ENCODE results near the gene RICTOR.

The RICTOR gene

GRCh38 chr5:38923661-38924451, 150.3 kb downstream of the RICTOR start:
- TF ChIP-seq FOXA1 (IDR thresholded peaks at IDR 0.05), result no peak
- no peak for TF ChIP-seq L3MBTL2 (conservative IDR thresholded peaks at IDR 0.05)
- no peak for TF ChIP-seq TARDBP (IDR thresholded peaks at IDR 0.05)
- no peak for TF ChIP-seq ELF4 (IDR thresholded peaks at IDR 0.05)
- no peak for TF ChIP-seq LEF1 (IDR thresholded peaks at IDR 0.05; ENCODE audit: borderline replicate concordance)
- TF ChIP-seq BHLHE40 (IDR thresholded peaks at IDR 0.05; ENCODE audit: borderline replicate concordance), result no peak
- ChIA-PET CTCF (interaction anchor here (0.6 to 0.7 kb wide), 2 partner anchors 501 to 660 kb away, joined by 3 read pairs; no protein-coding TSS in a partner anchor), POLR2A (no interaction called here)
- no peak for DNase-seq (ENCODE audit: extremely low spot score)

GRCh38 chr5:38922199-38922598, 152.0 kb downstream of the RICTOR start:
- DNase-seq (ENCODE audit: extremely low spot score), result peak; percentile 75
- CTCF ChIA-PET, result interaction anchor here (0.5 to 1.6 kb wide), 6 partner anchors 15 to 720 kb away, joined by 3 to 5 read pairs (median 3); no protein-coding TSS in a partner anchor
- POLR2A ChIA-PET, result no interaction called here
- TF ChIP-seq PKNOX1 (IDR thresholded peaks at IDR 0.05) (no peak), FOXA1 (IDR thresholded peaks at IDR 0.05) (no peak), LEF1 (IDR thresholded peaks at IDR 0.05; ENCODE audit: borderline replicate concordance) (no peak), NFRKB (IDR thresholded peaks at IDR 0.05) (no peak), L3MBTL2 (conservative IDR thresholded peaks at IDR 0.05) (no peak), SUZ12 (IDR thresholded peaks at IDR 0.05) (no peak), HDGF (IDR thresholded peaks at IDR 0.05; ENCODE audit: borderline replicate concordance) (no peak), FOXM1 (IDR thresholded peaks at IDR 0.05; ENCODE audit: borderline replicate concordance) (no peak), BHLHE40 (IDR thresholded peaks at IDR 0.05; ENCODE audit: borderline replicate concordance) (no peak), FOXK2 (IDR thresholded peaks at IDR 0.05) (no peak), ELF4 (IDR thresholded peaks at IDR 0.05) (no peak), CTBP1 (IDR thresholded peaks at IDR 0.05; ENCODE audit: borderline replicate concordance) (no peak), ARNT (IDR thresholded peaks at IDR 0.05) (no peak), SP1 (IDR thresholded peaks at IDR 0.05) (no peak), TARDBP (IDR thresholded peaks at IDR 0.05) (no peak)

GRCh38 chr5:38921174-38921573, 153.0 kb downstream of the RICTOR start:
- ChIA-PET POLR2A (no interaction called here), CTCF (interaction anchor here (1.2 to 1.6 kb wide), 3 partner anchors 16 to 479 kb away, joined by 3 to 5 read pairs (median 5); no protein-coding TSS in a partner anchor)
- TF ChIP-seq SUZ12 (IDR thresholded peaks at IDR 0.05) (no peak), ZNF384 (IDR thresholded peaks at IDR 0.05) (no peak), NFRKB (IDR thresholded peaks at IDR 0.05) (no peak), ARNT (IDR thresholded peaks at IDR 0.05) (no peak), FOXA1 (IDR thresholded peaks at IDR 0.05) (no peak)
- DNase-seq (ENCODE audit: extremely low spot score), result no peak

- POLR2A ChIA-PET, result no interaction called here
- TF ChIP-seq FOXM1 (IDR thresholded peaks at IDR 0.05; ENCODE audit: borderline replicate concordance) (no peak), L3MBTL2 (conservative IDR thresholded peaks at IDR 0.05) (no peak), TARDBP (IDR thresholded peaks at IDR 0.05) (no peak), BHLHE40 (IDR thresholded peaks at IDR 0.05; ENCODE audit: borderline replicate concordance) (no peak), FOXK2 (IDR thresholded peaks at IDR 0.05) (no peak)
- DNase-seq (ENCODE audit: extremely low spot score), result no peak
- CTCF ChIA-PET, result no interaction called here
Observed at GRCh38 chr5:38916802-38917201, 157.4 kb downstream of the RICTOR start.

GRCh38 chr5:38913714-38914113, 160.5 kb downstream of the RICTOR start:
- no peak for DNase-seq (ENCODE audit: extremely low spot score)
- POLR2A ChIA-PET, result no interaction called here
- CTCF ChIA-PET, result interaction anchor here (0.7 kb wide), 1 partner anchor 497 kb away, joined by 3 read pairs; no protein-coding TSS in a partner anchor
- no peak for TF ChIP-seq BHLHE40 (IDR thresholded peaks at IDR 0.05; ENCODE audit: borderline replicate concordance)
- no peak for TF ChIP-seq ELF4 (IDR thresholded peaks at IDR 0.05)
- no peak for TF ChIP-seq FOXM1 (IDR thresholded peaks at IDR 0.05; ENCODE audit: borderline replicate concordance)
- no peak for TF ChIP-seq ARNT (IDR thresholded peaks at IDR 0.05)
- no peak for TF ChIP-seq TARDBP (IDR thresholded peaks at IDR 0.05)
- TF ChIP-seq HDGF (IDR thresholded peaks at IDR 0.05; ENCODE audit: borderline replicate concordance), result no peak
- no peak for TF ChIP-seq PKNOX1 (IDR thresholded peaks at IDR 0.05)
- TF ChIP-seq L3MBTL2 (conservative IDR thresholded peaks at IDR 0.05), result no peak
- no peak for TF ChIP-seq FOXA1 (IDR thresholded peaks at IDR 0.05)
- no peak for TF ChIP-seq ZNF384 (IDR thresholded peaks at IDR 0.05)
- no peak for TF ChIP-seq FOXK2 (IDR thresholded peaks at IDR 0.05)
- TF ChIP-seq SP1 (IDR thresholded peaks at IDR 0.05), result no peak
- no peak for TF ChIP-seq NFRKB (IDR thresholded peaks at IDR 0.05)
- TF ChIP-seq LEF1 (IDR thresholded peaks at IDR 0.05; ENCODE audit: borderline replicate concordance), result no peak
- TF ChIP-seq CTBP1 (IDR thresholded peaks at IDR 0.05; ENCODE audit: borderline replicate concordance), result no peak
- no peak for TF ChIP-seq SUZ12 (IDR thresholded peaks at IDR 0.05)

- POLR2A ChIA-PET, result no interaction called here
- CTCF ChIA-PET, result interaction anchor here (0.7 kb wide), 1 partner anchor 21 kb away, joined by 3 read pairs; no protein-coding TSS in a partner anchor
- no peak for DNase-seq (ENCODE audit: extremely low spot score)
- no peak for TF ChIP-seq CTBP1 (IDR thresholded peaks at IDR 0.05; ENCODE audit: borderline replicate concordance)
- no peak for TF ChIP-seq LEF1 (IDR thresholded peaks at IDR 0.05; ENCODE audit: borderline replicate concordance)
- no peak for TF ChIP-seq BHLHE40 (IDR thresholded peaks at IDR 0.05; ENCODE audit: borderline replicate concordance)
- TF ChIP-seq ZNF384 (IDR thresholded peaks at IDR 0.05), result no peak
- no peak for TF ChIP-seq FOXM1 (IDR thresholded peaks at IDR 0.05; ENCODE audit: borderline replicate concordance)
- TF ChIP-seq ELF4 (IDR thresholded peaks at IDR 0.05), result no peak
- no peak for TF ChIP-seq SUZ12 (IDR thresholded peaks at IDR 0.05)
- no peak for TF ChIP-seq HDGF (IDR thresholded peaks at IDR 0.05; ENCODE audit: borderline replicate concordance)
Observed at GRCh38 chr5:38911933-38912332, 162.3 kb downstream of the RICTOR start.

Data from HEK293T (cell line).